ENCODE results near the gene CUL1. TPM values are rescaled to one million over a fixed set of nuclear protein-coding genes. Genes with fewer than 3 reads are reported as not detected.

The CUL1 gene
- total and polyA plus RNA-seq, 5 donors = 36.1 to 52.8 (median 52.4) TPM

GRCh38 chr7:148670807-148671206, 27.9 kb upstream of the CUL1 start:
- H3K4me1 ChIP-seq (ENCODE audit: control insufficient read depth, insufficient read depth, low read length) = no peaks in the 10 kb centered on the region
- DNase-seq (no peak), ATAC-seq (no peak)
- intact Hi-C loops (cut with DNase I) = no loop called here
- H3K4me3 ChIP-seq (ENCODE audit: low read length) = no peak overlapping the region
- WGBS = 50% methylated on average over 4 of the region's 4 CpGs
- no peaks in the 10 kb centered on the region for H3K27me3 ChIP-seq (ENCODE audit: control insufficient read depth, insufficient read depth)
- no peaks in the 10 kb centered on the region for H3K9me3 ChIP-seq (ENCODE audit: control insufficient read depth, low read length)
- H3K27ac ChIP-seq (ENCODE audit: low read length) = no peak overlapping the region

- 96% methylated on average over 2 of the region's 2 CpGs for WGBS
- no peak overlapping the region for H3K27ac ChIP-seq (ENCODE audit: low read length)
- H3K9me3 ChIP-seq (ENCODE audit: control insufficient read depth, low read length) = no peaks in the 10 kb centered on the region
- H3K27me3 ChIP-seq (ENCODE audit: control insufficient read depth, insufficient read depth) = no peaks in the 10 kb centered on the region
- ATAC-seq (no peak), DNase-seq (no peak)
- no peaks in the 10 kb centered on the region for H3K4me1 ChIP-seq (ENCODE audit: control insufficient read depth, insufficient read depth, low read length)
- intact Hi-C loops (cut with DNase I) = no loop called here
- no peak overlapping the region for H3K4me3 ChIP-seq (ENCODE audit: low read length)
Measured at GRCh38 chr7:148672041-148672440, 26.7 kb upstream of the CUL1 start.

GRCh38 chr7:148674689-148675088, 24.0 kb upstream of the CUL1 start:
- WGBS = 92% methylated on average over 5 of the region's 5 CpGs
- Histone ChIP-seq H3K4me3 (ENCODE audit: low read length) (no peak overlapping the region), H3K4me1 (ENCODE audit: control insufficient read depth, insufficient read depth, low read length) (no peaks in the 10 kb centered on the region), H3K9me3 (ENCODE audit: control insufficient read depth, low read length) (no peaks in the 10 kb centered on the region), H3K27me3 (ENCODE audit: control insufficient read depth, insufficient read depth) (no peaks in the 10 kb centered on the region), H3K27ac (ENCODE audit: low read length) (no peak overlapping the region)
- intact Hi-C loops (cut with DNase I) = no loop called here
- DNase-seq (no peak), ATAC-seq (no peak)

GRCh38 chr7:148676291-148676690, 22.4 kb upstream of the CUL1 start:
- Histone ChIP-seq H3K4me3 (ENCODE audit: low read length) (no peak overlapping the region), H3K4me1 (ENCODE audit: control insufficient read depth, insufficient read depth, low read length) (no peaks in the 10 kb centered on the region), H3K27me3 (ENCODE audit: control insufficient read depth, insufficient read depth) (no peaks in the 10 kb centered on the region), H3K9me3 (ENCODE audit: control insufficient read depth, low read length) (no peaks in the 10 kb centered on the region), H3K27ac (ENCODE audit: low read length) (no peak overlapping the region)
- DNase-seq (no peak), ATAC-seq (no peak)
- intact Hi-C loops (cut with DNase I) = no loop called here
- WGBS = 93% methylated on average over 3 of the region's 3 CpGs

- Histone ChIP-seq H3K4me1 (ENCODE audit: control insufficient read depth, insufficient read depth, low read length) (no peaks in the 10 kb centered on the region), H3K9me3 (ENCODE audit: control insufficient read depth, low read length) (no peaks in the 10 kb centered on the region), H3K27ac (ENCODE audit: low read length) (no peak overlapping the region), H3K27me3 (ENCODE audit: control insufficient read depth, insufficient read depth) (no peaks in the 10 kb centered on the region), H3K4me3 (ENCODE audit: low read length) (no peak overlapping the region)
- ATAC-seq = no peak
- 95% methylated on average over 4 of the region's 4 CpGs for WGBS
- intact Hi-C loops (cut with DNase I) = no loop called here
- DNase-seq = no peak
Measured at GRCh38 chr7:148681821-148682220, 16.9 kb upstream of the CUL1 start.

GRCh38 chr7:148684289-148684830, 14.3 kb upstream of the CUL1 start:
- H3K27ac ChIP-seq (ENCODE audit: low read length) = no peak overlapping the region
- intact Hi-C loops (cut with DNase I) = no loop called here
- no peaks in the 10 kb centered on the region for H3K27me3 ChIP-seq (ENCODE audit: control insufficient read depth, insufficient read depth)
- H3K4me3 ChIP-seq (ENCODE audit: low read length) = no peak overlapping the region
- WGBS = 85% methylated on average over 13 of the region's 13 CpGs
- H3K9me3 ChIP-seq (ENCODE audit: control insufficient read depth, low read length) = no peaks in the 10 kb centered on the region
- ATAC-seq = no peak
- DNase-seq = no peak
- H3K4me1 ChIP-seq (ENCODE audit: control insufficient read depth, insufficient read depth, low read length) = no peaks in the 10 kb centered on the region

- H3K27ac ChIP-seq (ENCODE audit: low read length) = no peak overlapping the region
- no peaks in the 10 kb centered on the region for H3K27me3 ChIP-seq (ENCODE audit: control insufficient read depth, insufficient read depth)
- no peaks in the 10 kb centered on the region for H3K4me1 ChIP-seq (ENCODE audit: control insufficient read depth, insufficient read depth, low read length)
- intact Hi-C loops (cut with DNase I) = no loop called here
- WGBS = 78% methylated on average over 6 of the region's 6 CpGs
- H3K4me3 ChIP-seq (ENCODE audit: low read length) = no peak overlapping the region
- H3K9me3 ChIP-seq (ENCODE audit: control insufficient read depth, low read length) = no peaks in the 10 kb centered on the region
- DNase-seq (no peak), ATAC-seq (no peak)
Measured at GRCh38 chr7:148686312-148686937, 12.3 kb upstream of the CUL1 start.

GRCh38 chr7:148687555-148687954, 11.1 kb upstream of the CUL1 start:
- no peak overlapping the region for H3K4me3 ChIP-seq (ENCODE audit: low read length)
- intact Hi-C loops (cut with DNase I) = no loop called here
- H3K27me3 ChIP-seq (ENCODE audit: control insufficient read depth, insufficient read depth) = no peaks in the 10 kb centered on the region
- DNase-seq = no peak
- H3K27ac ChIP-seq (ENCODE audit: low read length) = no peak overlapping the region
- no peak for ATAC-seq
- H3K4me1 ChIP-seq (ENCODE audit: control insufficient read depth, insufficient read depth, low read length) = no peaks in the 10 kb centered on the region
- no peaks in the 10 kb centered on the region for H3K9me3 ChIP-seq (ENCODE audit: control insufficient read depth, low read length)
- WGBS = 89% methylated on average over 2 of the region's 2 CpGs

- ATAC-seq (no peak), DNase-seq (no peak)
- intact Hi-C loops (cut with DNase I) = no loop called here
- no peak overlapping the region for H3K4me3 ChIP-seq (ENCODE audit: low read length)
- H3K27ac ChIP-seq (ENCODE audit: low read length) = no peak overlapping the region
- no peaks in the 10 kb centered on the region for H3K9me3 ChIP-seq (ENCODE audit: control insufficient read depth, low read length)
- WGBS = 51% methylated on average over 1 of the region's 1 CpG
- H3K27me3 ChIP-seq (ENCODE audit: control insufficient read depth, insufficient read depth) = no peaks in the 10 kb centered on the region
- H3K4me1 ChIP-seq (ENCODE audit: control insufficient read depth, insufficient read depth, low read length) = no peaks in the 10 kb centered on the region
Measured at GRCh38 chr7:148688526-148688925, 10.2 kb upstream of the CUL1 start.

- no peaks in the 10 kb centered on the region for H3K9me3 ChIP-seq (ENCODE audit: control insufficient read depth, low read length)
- no peaks in the 10 kb centered on the region for H3K4me1 ChIP-seq (ENCODE audit: control insufficient read depth, insufficient read depth, low read length)
- no peak overlapping the region for H3K4me3 ChIP-seq (ENCODE audit: low read length)
- no peak for DNase-seq
- no peaks in the 10 kb centered on the region for H3K27me3 ChIP-seq (ENCODE audit: control insufficient read depth, insufficient read depth)
- intact Hi-C loops (cut with DNase I) = loop anchor here in 2 of 4 donors (10.0 kb wide), 1 partner anchor 271 kb away; no protein-coding TSS in a partner anchor
- no peak for ATAC-seq
- no peak overlapping the region for H3K27ac ChIP-seq (ENCODE audit: low read length)
- WGBS = 96% methylated on average over 7 of the region's 7 CpGs
Measured at GRCh38 chr7:148693651-148694050, 5.1 kb upstream of the CUL1 start.

- H3K27me3 ChIP-seq (ENCODE audit: control insufficient read depth, insufficient read depth) = no peaks in the 10 kb centered on the region
- 96% methylated on average over 5 of the region's 5 CpGs for WGBS
- no peak overlapping the region for H3K27ac ChIP-seq (ENCODE audit: low read length)
- no peaks in the 10 kb centered on the region for H3K9me3 ChIP-seq (ENCODE audit: control insufficient read depth, low read length)
- no peak for ATAC-seq
- intact Hi-C loops (cut with DNase I) = loop anchor here in 2 of 4 donors (10.0 kb wide), 1 partner anchor 270 kb away; no protein-coding TSS in a partner anchor
- no peak overlapping the region for H3K4me3 ChIP-seq (ENCODE audit: low read length)
- no peak for DNase-seq
- H3K4me1 ChIP-seq (ENCODE audit: control insufficient read depth, insufficient read depth, low read length) = no peaks in the 10 kb centered on the region
Measured at GRCh38 chr7:148694631-148695030, 4.1 kb upstream of the CUL1 start.
